GM18907 (cell line): ENCODE results near the gene TIAM2.
"Not testable (repeated sequence)": the region's sequence is repeated elsewhere in the genome, so short reads cannot be mapped to it uniquely, and the experiment has no call there.

ENCODE experiments used
- ATAC-seq: cut with Tn5 transposase; IDR thresholded peaks from one replicate; pipeline ENCODE4 v1.9.1; 2021; ENCODE audit warnings: mild to moderate bottlenecking, moderate library complexity; ENCODE audit not compliant: unreplicated experiment

TIAM2 gene

DNA sequence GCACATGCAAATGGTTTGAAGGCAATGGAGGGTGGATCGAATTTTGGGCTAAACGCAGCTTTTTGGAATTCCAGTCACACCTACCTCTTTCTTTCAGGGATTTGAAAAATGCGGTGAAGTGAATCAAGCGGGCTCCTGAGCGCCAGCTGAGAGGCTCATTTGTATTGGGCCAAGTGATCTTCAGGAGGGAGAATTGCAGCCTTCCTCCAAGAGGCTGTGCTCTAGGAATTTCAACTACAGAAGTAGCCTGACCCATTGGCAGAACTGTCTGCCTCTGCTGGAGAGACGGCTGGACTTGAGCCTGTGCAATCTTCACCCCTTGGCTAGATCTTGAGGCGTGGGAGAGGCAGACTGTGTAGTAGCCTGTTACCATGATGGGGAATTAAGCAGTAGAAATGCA is 5.7 kb upstream of the TIAM2 start:
- ATAC-seq = no peak

DNA sequence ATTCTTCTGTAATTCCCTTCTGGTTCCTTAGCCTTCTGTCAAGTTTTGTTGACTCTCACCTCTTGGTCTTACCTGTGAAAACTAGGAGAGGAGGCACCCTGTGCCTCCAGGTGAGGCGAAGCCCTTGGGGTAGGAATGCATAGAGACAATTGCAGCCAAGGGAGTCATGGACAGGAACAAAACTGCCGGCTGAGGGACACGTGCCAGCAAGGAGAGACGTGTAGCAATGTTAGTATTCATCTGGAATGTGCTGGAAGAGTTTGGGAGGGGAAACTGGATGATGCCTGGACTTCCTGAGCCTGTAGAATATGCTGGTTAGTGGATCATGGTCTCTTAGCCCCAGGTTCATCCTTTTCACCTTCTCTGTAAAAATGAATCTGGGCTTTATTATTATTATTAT is 3.9 kb upstream of the TIAM2 start:
- no peak for ATAC-seq

DNA sequence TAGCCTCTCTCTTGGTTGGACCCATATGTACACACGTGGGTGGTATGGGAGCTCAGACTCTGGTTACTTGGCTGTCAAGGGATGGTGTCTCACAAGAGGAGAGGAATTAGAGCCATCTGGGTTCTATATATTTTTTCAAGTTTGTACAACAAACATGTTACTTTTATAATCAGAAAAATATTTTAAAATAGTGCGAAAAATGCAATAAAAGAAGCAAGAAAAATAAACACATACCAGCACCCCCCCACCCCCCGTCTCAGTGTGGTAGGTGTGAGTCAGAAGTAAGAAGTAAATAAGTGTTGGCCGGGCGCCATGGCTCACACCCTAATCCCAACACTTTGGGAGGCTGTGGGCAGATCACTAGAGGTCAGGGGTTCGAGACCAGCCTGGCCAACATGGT is 2.1 kb upstream of the TIAM2 start:
- no peak for ATAC-seq

DNA sequence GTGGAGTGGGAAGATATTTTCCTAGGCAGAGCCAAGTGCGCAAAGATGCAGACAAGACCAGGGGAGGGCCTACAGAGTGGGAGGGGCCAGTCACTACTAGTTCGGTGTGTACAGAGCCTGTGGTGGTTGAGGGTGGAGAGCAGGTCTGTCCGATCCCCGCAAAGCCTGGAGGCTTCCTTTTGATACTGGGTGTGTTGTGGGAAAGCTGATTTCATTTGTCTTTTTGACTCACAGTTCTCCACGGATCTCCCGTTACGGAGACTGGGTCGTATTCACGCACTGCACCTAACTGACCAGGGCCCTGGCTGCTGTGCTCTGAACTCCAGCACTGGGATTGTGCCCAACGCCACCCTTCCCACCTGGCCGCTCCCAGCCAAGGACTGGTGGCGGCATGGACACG is 1.4 kb upstream of the TIAM2 start:
- no peak for ATAC-seq

DNA sequence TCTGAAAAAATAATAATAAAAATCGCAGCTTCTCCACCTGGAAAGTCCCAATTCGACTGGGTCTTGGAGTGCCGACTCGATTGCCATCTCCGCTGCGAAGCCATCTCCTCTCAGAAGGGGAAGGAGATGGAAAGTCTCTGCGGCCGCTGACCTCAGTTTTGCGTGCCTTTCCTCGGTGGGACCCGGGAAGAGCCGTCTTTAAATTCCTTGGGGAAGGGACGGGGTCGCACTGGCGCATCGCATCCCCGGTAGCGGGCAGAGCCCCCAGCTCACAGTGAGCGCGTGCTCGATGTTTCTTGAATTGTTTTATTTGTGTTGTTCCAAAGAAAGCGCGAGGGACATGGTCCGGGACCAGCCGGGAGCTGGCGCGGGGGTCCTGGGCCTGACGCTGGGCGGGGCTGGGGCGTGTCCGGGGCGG is 270 bp upstream of the TIAM2 start:
- no peak for ATAC-seq

DNA sequence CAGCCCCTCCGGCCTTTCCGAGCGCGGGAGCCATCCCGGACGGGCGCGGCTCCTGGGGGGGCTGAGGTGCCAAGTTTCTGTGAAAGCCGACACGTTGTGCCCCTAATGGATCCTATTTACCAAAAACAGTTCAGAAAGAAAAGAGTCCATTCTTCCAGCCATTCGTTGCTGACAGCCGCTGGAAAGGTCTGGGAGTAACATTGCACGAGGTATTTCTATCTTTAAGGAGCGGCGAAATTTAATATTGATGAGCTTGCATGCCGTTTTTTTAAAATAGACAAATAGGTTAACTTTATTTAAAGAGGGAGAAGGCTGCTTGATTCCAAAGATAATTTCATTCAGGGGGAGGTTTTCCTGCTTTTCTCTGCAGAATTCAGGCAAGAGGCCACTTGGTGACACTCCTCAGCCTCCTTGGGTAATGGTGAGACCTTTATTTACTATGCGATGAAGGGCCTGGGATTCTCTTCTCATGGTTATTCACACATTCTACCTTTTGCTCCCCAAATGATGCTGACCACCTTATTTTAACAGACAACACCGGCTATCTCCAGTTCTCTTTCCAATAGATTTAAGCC is 988 bp downstream of the TIAM2 start:
- ATAC-seq = no peak

DNA sequence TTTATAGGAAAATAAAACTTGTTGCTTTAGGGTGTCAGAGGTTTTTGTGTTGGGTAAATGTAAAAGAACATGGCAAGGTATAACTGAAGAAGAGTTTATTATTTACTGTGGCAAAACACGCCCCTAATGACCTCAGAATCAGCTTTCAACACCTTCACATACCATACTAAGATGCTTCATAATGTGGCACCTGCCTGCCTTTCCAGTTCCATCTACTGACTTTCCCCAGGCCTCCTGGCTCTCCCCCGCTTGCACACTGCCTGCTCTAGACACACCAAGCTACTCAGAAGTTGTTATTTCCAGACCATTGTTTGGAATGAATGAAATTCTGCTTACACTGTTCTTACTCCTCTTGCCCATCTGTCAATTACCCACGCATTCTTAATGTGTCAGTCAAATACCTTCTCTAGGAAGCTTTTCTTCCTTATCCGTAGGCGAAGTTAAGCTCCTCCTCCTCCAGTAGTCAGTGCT is 1.8 kb downstream of the TIAM2 start:
- ATAC-seq = no peak

DNA sequence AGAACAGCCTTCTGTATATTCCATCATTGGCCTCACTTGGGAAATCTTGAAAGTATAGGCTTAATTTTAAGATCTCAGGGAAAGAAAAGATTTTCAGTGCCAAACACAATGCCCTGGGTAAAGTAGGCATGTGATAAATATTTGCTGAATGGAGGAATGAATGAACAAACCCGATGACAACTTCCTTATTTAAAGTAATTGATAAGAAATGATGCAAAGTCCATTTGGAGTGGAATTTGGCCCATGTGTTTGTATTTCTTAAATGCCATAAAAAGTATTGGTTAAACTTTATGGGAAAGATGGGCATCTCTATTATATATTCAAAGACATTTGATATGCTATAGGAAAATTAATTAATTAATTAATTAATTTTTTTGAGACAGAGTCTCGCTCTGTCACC is 3.7 kb downstream of the TIAM2 start:
- no peak for ATAC-seq

DNA sequence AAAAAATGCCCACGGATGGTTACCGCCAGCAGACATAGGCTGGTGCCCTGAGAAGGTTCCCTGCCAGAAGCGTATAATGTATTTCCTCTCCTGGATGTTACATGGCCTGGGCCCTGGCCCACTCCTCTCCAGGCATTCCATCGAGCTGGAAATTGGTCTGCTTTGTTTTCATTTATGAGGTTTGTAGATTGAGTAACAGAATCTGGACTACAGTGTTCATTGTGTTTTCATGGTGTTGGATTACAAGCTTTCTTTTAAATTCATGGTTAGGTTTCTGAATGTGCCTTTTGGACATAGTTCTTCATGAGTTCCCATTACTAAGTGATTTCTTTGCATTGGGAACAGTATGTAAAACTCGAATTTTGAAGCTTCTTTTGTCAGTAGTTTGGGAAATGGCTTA is 6.4 kb downstream of the TIAM2 start:
- ATAC-seq = no peak

DNA sequence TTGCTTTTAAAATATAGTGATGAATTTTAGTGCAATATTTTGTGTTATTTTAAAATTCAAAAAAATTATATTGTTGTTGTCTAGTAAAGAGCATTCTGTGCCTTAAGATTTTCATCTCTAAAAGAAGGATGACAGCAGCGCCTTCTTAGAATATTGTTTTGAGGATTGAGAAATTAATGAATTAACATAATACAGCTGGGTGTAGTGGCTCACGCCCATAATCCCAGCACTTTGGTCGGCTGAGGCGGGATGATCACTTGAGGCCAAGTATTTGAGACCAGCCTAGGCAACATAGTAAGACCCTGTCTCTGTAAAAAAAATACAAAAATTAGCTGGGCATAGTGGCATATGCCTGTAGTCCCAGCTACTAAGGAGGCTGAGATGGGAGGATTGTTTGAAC is 6.8 kb downstream of the TIAM2 start:
- ATAC-seq = no peak

DNA sequence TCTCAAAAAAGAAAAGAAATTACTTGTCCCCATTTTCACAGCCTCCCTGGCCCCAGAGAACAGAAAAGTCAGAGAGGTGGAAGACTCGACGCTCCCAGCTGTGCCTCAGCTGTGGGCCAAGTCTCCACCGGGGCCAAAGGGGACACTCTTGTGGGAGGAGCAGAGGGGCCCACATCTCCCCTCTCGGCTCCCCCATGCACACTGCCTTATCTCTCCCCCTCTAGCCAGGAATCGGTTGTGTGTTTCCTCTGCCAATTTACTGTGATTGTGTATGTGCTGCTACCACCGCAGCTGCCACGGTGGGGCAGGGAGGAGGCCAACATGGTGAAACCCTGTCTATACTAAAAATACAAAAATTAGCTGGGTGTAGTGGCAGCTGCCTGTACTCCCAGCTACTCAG is 8.4 kb downstream of the TIAM2 start:
- ATAC-seq = no peak

DNA sequence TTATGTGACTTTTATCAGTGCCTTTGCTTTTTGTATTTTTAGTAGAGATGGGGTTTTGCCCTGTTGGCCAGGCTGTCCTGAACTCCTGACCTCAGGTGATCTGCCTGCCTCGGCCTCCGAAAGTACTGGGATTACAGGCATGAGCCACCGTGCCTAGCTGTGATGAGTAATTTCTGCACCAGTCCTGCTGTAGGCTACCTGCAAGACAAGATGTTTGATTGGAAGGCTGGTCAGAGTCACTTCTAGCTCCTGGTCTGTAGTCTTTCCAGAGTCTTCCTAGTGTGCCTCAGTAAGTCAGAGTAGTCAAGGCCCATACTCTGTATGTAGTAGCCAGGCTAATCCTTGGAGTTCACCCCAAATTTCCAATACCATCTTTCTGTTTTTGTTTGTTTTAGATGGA is 8.9 kb downstream of the TIAM2 start:
- no peak for ATAC-seq

DNA sequence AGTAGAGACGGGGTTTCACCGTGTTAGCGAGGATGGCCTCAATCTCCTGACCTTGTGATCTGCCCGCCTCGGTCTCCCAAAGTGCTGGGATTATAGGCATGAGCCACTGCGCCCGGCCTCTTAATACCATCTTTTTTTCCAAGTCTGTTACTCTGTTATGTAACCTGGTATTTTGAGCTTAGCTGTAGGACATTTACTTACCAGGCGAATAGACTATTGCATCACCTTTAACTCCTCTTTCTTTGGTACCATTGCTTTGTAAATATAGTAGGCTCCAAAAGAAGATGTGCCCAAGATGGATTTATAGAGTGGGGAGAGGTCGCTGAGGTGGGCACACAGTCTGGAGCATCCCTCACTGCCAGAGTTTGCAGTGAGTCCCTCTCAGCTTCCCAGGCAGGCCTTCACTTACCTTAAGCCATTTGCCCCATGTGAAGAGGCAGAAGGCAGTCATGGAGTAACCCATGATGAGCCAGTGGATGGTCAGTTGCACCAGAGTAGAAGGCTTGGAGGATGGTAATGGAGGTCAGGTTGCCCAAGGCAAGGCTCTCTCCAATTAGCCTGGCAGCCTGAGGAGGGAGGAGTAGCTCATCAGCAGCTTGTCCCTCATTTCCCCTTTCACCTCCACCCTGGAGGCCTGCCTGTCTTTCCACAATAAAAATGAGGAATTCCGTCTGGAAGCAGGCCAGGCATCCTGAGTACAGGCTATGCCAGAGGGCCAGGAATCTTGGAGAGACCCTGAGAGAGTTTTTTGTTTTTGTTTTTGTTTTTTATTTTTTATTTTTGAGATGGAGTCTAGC is 9.7 kb downstream of the TIAM2 start:
- no peak for ATAC-seq

DNA sequence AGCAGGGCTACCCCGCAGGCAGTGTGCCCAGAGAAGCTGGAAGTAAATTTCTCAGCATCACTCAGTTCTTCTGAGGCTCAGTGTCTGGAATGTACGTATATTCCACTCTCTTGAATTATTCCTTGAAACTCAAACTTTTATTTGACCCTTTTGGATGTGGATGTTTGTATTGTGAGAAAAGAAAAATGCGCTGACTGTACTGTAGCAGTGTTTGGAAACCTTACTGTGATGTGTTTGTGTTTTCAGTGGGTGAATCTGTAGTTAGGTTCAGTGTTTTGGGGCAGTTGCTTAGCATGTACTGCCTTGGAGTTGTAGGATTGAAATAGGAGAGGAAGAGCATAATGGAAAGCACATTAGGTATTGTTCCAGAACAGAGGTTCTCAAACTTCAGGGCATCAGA is 13.5 kb downstream of the TIAM2 start:
- ATAC-seq = no peak

DNA sequence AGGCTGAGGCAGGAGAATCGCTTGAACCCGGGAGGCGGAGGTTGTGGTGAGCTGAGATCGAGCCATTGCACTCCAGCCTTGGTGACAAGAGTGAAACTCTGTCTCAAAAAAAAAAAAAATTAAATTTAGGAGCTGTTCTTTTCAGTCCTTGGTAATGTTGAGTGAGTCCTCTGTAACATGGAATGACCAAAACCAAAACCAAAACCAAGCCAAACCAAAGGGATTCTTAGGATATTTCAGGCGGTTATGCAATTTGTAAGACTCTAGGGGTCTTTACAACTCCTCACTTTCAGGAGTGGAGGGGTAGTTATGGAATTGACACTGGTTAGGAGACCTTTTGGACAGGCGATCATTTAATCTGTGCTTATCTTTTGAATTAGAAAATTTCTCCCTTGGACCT is 15.8 kb downstream of the TIAM2 start:
- no peak for ATAC-seq

DNA sequence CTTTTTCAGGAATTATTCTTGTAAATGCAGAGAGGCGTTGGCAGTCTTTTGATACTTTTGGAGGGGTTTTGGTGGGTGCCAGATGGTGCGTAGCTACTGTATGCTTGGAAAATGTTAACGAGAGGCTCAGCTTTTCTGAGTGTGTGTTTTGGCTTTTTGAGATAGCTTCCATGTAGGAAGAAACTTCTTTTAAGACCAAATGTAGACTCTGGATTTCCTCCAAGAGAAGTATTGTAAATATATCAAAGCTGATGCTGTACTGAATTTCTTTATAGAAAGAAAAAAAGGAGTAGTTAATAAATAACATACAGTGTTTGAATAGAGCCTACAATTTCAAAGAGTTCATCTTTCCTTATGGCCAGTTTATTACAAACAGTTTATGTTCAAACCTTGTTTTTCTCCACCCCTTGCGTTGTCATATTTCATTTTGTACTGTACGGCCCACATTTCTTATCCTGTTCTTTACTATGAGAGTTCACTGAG is 16.7 kb downstream of the TIAM2 start:
- ATAC-seq = no peak

DNA sequence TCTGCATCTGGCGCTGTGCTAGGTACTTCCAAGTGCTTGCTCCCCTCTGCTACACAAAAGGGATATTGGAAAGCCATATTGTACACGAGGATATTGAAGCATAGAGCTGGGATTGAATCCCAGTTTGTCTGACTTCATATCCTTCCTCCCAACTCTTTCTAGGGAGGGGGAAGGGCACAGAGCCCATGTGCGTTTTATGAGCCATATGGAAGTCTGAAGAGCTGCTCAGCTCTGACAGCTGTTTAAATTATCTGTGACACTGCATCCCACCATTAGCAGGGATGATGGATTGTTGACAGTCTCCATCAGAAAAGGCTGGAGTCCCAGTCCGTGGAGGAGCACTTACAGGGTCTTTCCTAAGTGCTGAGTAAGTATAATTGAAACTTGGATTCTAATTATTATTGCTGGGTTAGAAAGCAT is 18.4 kb downstream of the TIAM2 start:
- ATAC-seq = no peak

DNA sequence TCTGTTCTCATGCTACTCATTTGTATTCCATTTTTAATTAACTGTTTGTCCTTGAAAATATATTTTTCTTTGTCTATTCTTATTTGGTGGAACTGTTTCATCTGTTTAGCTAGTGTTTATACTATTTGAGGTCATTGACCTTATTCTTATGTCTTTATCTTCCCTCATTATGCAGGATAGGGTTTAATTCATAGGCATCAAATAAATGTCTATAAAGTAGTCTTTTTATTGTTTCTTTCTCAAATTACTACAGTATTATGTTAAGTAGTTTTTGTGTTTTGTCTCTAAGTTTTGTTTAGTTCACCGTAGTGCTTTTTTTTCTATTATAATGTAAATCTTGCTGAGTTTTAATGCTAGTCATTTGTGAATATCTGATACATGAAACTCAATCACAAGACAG is 19.0 kb downstream of the TIAM2 start:
- ATAC-seq = no peak

DNA sequence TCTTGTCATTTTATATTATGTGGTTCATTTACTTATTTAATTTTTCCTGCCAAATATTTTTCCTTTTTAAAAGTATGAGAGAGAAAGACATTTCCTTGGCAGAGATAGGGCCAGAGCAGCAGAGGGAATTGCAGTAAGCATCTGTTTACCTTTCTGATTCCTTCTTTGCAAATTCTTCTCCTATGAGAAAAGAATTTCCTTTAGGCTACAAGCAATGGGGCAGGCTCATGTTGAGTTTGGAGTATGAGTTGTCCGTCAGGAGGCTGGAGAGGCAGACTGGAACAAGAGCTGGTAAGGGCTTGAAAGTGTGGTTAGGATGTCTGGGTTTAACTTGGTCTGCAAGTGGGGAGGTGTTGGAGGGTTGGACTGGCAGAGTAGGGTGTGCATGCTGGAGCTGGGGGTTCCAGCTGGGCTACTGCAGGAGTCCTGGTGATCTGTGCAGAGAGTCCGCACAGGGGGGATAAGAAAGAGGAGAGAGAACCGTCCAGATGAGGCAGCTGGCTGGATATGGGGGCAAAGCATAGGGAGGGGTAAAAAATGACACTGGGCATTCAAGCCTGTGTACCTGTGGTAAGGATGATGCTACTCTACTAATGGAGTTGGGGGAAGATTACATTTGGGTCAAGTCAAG is 19.7 kb downstream of the TIAM2 start:
- ATAC-seq = no peak

DNA sequence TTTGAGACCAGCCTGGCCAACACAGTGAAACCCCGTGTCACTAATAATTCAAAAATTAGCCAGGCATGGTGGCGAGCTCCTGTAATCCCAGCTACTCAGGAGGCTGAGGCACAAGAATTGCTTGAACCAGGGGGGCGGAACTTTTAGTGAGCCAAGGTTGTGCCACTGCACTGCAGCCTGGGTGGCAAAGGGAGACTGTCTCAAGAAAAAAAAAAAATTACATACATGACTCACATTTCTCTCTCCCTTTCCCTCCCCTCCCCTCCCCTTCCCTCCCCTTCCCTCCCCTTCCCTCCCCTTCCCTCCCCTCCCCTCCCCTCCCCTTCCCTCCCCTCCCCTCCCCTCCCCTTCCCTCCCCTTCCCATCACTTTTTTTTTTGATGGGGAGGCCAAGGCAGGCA is 23.3 kb downstream of the TIAM2 start:
- not testable (repeated sequence) for ATAC-seq

DNA sequence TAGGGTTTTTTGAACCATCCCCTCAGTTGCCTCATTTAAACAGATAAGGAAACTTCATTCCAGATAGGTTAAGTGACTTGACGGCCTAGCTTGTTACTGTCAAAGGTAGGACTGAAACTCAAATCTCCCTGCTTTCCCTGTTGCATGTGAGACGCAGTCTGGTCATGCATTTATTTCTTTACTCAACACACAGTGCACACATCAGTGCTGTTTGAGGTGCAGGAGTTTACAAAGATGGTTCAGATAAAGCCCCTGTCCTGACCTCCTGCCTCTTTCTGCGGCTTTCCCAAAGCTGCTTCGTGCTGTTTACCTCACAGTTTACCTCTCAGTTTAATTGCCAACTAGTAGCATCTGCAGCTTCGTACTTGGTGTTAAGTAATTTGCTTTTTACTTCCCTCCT is 26.6 kb downstream of the TIAM2 start:
- no peak for ATAC-seq

DNA sequence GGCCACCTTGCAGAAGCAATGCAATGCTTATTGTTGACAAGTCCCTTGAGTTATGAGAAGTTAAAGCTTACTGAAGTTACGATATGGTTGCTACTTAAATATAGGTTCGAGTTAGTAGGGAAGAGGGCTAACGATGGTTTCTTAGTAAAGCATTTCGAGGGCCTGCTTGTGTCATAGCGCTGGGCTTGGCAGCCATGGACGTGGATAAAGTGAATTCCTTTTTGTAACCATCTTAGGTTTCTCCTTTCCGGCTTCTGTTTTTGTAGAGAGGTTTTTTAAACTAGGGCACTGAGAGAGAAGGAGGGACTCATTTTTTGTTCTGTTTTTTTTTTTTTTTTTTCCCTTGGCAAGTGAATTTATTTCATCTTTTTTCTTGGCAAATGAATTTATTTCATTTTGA is 27.6 kb downstream of the TIAM2 start:
- no peak for ATAC-seq
